ENCODE measurements around the gene C5orf15.

- no peak for TF ChIP-seq POLR2A (IDR thresholded peaks at IDR 0.05; ENCODE audit: low read length)
- no peak for TF ChIP-seq GATA1 (IDR thresholded peaks at IDR 0.05; ENCODE audit: low read depth, low read length)
These were observed 23.9 kb downstream of the C5orf15 start for GRCh38 chr5:133944263-133945185.
